DND-41 (cell line): ENCODE measurements around the gene RASAL2.

Experiments
- ATAC-seq: fragments of 200-7000 bp; cut with Tn5 transposase; 3 replicates; pipeline ENCODE4 v1.9.1; 2021; ENCODE audit warnings: low read depth; ENCODE audit not compliant: insufficient read depth
- DNase-seq: peaks from one replicate; pipeline ENCODE4 v3.0.0-alpha.2; 2020
- H2AFZ ChIP-seq: 2 replicates; pipeline ENCODE4 v1.6.0; 2012; ENCODE audit warnings: low read depth, low read length
- H3K27ac ChIP-seq: 2 replicates; pipeline ENCODE4 v1.5.1; 2012; ENCODE audit warnings: low read length, inconsistent platforms
- H3K27me3 ChIP-seq: fragments of 200-600 bp; sonication (generic); 2 replicates; pipeline ENCODE4 v1.6.0; 2012; ENCODE audit warnings: low read length, mild to moderate bottlenecking, inconsistent platforms; ENCODE audit not compliant: insufficient read depth, poor library complexity
- H3K36me3 ChIP-seq: 2 replicates; pipeline ENCODE4 v1.5.1; 2012; ENCODE audit warnings: low read length, inconsistent platforms; ENCODE audit not compliant: insufficient read depth
- H3K4me1 ChIP-seq: 2 replicates; pipeline ENCODE4 v1.5.1; 2012; ENCODE audit warnings: mild to moderate bottlenecking, low read length; ENCODE audit not compliant: insufficient read depth
- H3K4me2 ChIP-seq: 2 replicates; pipeline ENCODE4 v1.6.0; 2012; ENCODE audit warnings: mild to moderate bottlenecking, moderate library complexity, low read length, inconsistent platforms; ENCODE audit not compliant: insufficient read depth
- H3K4me3 ChIP-seq, 2 experiments: fragments of 200-600 bp in 1 of 2; shearing (Covaris generic) in 1 of 2; 2 replicates each; pipeline ENCODE4 v1.5.1; 2012 to 2016; ENCODE audit warnings: inconsistent platforms in 2 of 2, low read length in 2 of 2, mild to moderate bottlenecking in 2 of 2, low read depth in 1 of 2, moderate library complexity in 1 of 2
- H3K79me2 ChIP-seq: 2 replicates; pipeline ENCODE4 v1.6.0; 2012; ENCODE audit warnings: low read length, inconsistent platforms; ENCODE audit not compliant: insufficient read depth
- H3K9ac ChIP-seq: 2 replicates; pipeline ENCODE4 v1.6.0; 2012; ENCODE audit warnings: low read depth, mild to moderate bottlenecking, inconsistent platforms, low read length, moderate library complexity
- H3K9me3 ChIP-seq: 2 replicates; pipeline ENCODE4 v1.5.1; 2012; ENCODE audit warnings: low read length, moderate library complexity, mild to moderate bottlenecking, inconsistent platforms; ENCODE audit not compliant: insufficient read depth, severe bottlenecking
- H4K20me1 ChIP-seq: 2 replicates; pipeline ENCODE4 v1.6.0; 2012; ENCODE audit warnings: low read length; ENCODE audit not compliant: insufficient read depth
- CTCF ChIP-seq: IDR thresholded peaks from 2 replicates; pipeline ENCODE4 v1.5.1; 2012; ENCODE audit warnings: borderline replicate concordance, low read length, moderate library complexity, mild to moderate bottlenecking; ENCODE audit not compliant: poor library complexity, severe bottlenecking; ENCODE audit errors: extremely low read depth
- EZH2 ChIP-seq: IDR thresholded peaks from 3 replicates; pipeline ENCODE4 v1.6.1; 2012; ENCODE audit warnings: borderline replicate concordance, low read depth, mild to moderate bottlenecking, moderate library complexity, low read length, inconsistent platforms; ENCODE audit not compliant: severe bottlenecking

The RASAL2 gene

GRCh38 chr1:178407655-178408054 is 313.8 kb downstream of the RASAL2 start:
- no peaks in the 10 kb centered on the region for H3K9me3 ChIP-seq
- H3K4me1 ChIP-seq: no peaks in the 10 kb centered on the region
- no peak overlapping the region for H2AFZ ChIP-seq
- no peak for DNase-seq
- H3K27ac ChIP-seq: no peak overlapping the region
- H3K4me2 ChIP-seq: no peak overlapping the region
- no peaks in the 10 kb centered on the region for H3K36me3 ChIP-seq
- no peaks in the 10 kb centered on the region for H3K27me3 ChIP-seq
- no peak overlapping the region for H3K9ac ChIP-seq
- H4K20me1 ChIP-seq: no peaks in the 10 kb centered on the region
- TF ChIP-seq CTCF: no peak
- no peak for TF ChIP-seq EZH2
- H3K4me3 ChIP-seq: no peak overlapping the region
- ATAC-seq: no peak
- no peaks in the 10 kb centered on the region for H3K79me2 ChIP-seq

- Histone ChIP-seq H3K36me3 (no peaks in the 10 kb centered on the region), H3K9ac (no peak overlapping the region), H4K20me1 (no peaks in the 10 kb centered on the region), H3K4me3 (no peak overlapping the region), H3K4me1 (no peaks in the 10 kb centered on the region), H3K9me3 (no peaks in the 10 kb centered on the region), H3K79me2 (no peaks in the 10 kb centered on the region), H2AFZ (no peak overlapping the region), H3K4me2 (no peak overlapping the region), H3K27ac (no peak overlapping the region), H3K27me3 (no peaks in the 10 kb centered on the region)
- ATAC-seq (no peak), DNase-seq (no peak)
- TF ChIP-seq EZH2 (no peak), CTCF (no peak)
Measured at GRCh38 chr1:178408871-178409270, 315.0 kb downstream of the RASAL2 start.

- Histone ChIP-seq H3K9me3 (no peaks in the 10 kb centered on the region), H2AFZ (no peak overlapping the region), H3K27ac (no peak overlapping the region), H3K27me3 (no peaks in the 10 kb centered on the region), H3K9ac (no peak overlapping the region), H4K20me1 (no peaks in the 10 kb centered on the region), H3K4me2 (no peak overlapping the region), H3K4me1 (no peaks in the 10 kb centered on the region), H3K79me2 (no peaks in the 10 kb centered on the region), H3K36me3 (no peaks in the 10 kb centered on the region), H3K4me3 (no peak overlapping the region)
- ATAC-seq (no peak), DNase-seq (no peak)
- no peak for TF ChIP-seq CTCF
- TF ChIP-seq EZH2: no peak
Measured at GRCh38 chr1:178409541-178409940, 315.6 kb downstream of the RASAL2 start.
